NCI-H446 (cell line): ENCODE results near the gene SETBP1.

Experiments used
- DNase-seq, 2 experiments: peaks; one replicate each; lab custom pipeline; 2025; lab: John Stamatoyannopoulos, UW

The SETBP1 gene

DNA sequence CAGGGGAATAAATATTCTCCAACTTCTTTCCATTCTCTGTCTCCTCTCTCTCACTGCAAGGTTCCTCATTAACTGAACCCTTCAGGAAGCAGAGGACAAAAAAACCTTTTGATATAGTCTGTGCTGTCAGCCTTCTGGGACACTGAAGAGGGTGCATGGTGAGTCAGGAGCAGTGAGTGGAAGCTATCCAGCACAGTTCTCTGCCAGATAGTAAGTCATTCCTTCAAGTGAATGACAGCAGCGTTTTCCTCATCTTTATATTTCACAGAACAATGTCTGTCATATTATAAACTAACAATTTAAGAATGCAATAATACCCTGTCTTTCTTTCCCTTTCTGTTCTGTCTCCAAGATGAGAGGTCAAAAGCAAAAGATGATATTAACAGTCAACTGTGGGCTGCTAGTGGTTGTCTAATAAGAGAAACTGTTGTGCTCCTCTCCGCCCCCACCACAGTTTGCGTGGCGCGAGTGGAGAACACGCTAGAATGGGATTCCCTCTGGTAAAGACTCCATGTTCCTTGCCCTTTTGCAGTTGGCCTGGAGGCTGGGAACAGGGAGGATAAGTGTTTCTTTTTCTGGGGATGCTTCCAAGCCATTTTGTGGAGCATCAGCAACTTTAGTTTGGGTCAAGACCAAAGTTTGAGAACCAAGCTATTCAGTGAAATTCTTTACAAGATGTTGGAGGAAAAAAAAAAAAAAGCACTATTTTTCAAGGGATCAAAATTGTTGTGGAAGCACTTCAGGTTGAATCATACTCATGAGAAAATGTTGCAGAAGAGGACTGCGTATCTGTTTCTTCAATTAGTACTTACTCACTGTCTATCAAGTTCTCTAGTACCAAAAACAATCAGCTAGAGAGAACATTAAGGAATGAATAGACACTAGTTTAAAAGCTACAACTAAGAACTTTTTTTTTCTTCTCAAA is 430.2 kb downstream of the SETBP1 start:
- peak in 1 of 2 experiments; percentile 26 for DNase-seq

DNA sequence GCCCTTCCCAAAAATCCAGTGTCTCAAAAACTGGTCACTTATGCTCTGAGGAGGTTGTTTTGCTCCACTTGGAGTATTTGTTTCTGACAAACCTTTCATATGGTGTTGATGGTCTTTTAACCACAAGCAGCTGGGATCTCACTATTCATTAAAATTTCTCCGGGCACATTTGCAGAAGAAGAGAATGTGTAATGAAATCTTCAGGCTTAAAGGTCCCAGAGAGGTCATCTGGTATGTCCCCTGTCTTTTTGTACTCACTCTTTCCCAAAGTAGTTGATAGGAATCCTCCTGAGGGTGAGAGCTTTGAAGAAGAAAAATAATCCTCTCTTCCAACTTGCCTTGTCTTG is 430.8 kb downstream of the SETBP1 start:
- DNase-seq = no peak

GRCh38 chr18:45112682-45113081 is 432.0 kb downstream of the SETBP1 start:
- no peak for DNase-seq

DNA sequence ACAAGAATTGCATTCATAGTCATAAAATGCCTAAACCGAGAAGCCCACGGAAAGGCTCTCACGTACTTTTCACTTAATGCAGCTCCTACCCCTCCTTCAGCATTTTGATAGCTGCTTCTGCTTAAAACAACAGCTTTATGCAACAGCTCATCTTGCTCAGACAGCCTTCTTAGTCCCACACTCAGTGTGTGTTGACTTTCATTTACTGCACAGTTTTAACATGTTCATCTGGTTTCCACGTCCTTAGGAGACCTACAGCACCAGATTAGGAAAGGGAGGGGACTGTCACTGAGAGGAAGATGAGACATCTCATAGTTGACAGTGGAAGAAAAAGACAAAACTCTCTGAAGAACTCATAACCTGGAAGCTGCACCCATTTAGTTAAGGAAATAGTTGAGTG is 435.4 kb downstream of the SETBP1 start:
- no peak for DNase-seq
